Naive B cell (primary cell): ENCODE results near the gene FBXL14. TPM values are rescaled to one million over a fixed set of nuclear protein-coding genes. Genes with fewer than 3 reads are reported as not detected.

ENCODE experiments used
- ATAC-seq, 2 donors: fragments of 150-1000 bp; cut with Tn5 transposase; 2 replicates each; pipeline ENCODE4 v1.10.0; 2021; ENCODE audit warnings: low read depth in 2 of 2, mild to moderate bottlenecking in 2 of 2, moderate library complexity in 2 of 2
- DNase-seq: peaks from one replicate; pipeline ENCODE4 v3.0.0; 2022
- H3K27ac Mint-ChIP-seq, 6 donors: one replicate each; pipeline ENCODE4 v1.8.0; 2020 to 2022; ENCODE audit warnings: mild to moderate bottlenecking in 6 of 6, mixed read lengths in 6 of 6, moderate library complexity in 5 of 6, inconsistent platforms in 2 of 6
- H3K27me3 Mint-ChIP-seq, 3 donors: one replicate each; pipeline ENCODE4 v1.8.0; 2021 to 2022; ENCODE audit warnings: mixed read lengths in 3 of 3, mild to moderate bottlenecking in 1 of 3
- H3K36me3 Mint-ChIP-seq, 2 donors: one replicate each; pipeline ENCODE4 v1.8.0; 2020 to 2022; ENCODE audit warnings: mixed read lengths in 2 of 2, inconsistent platforms in 1 of 2, mild to moderate bottlenecking in 1 of 2
- H3K4me1 Mint-ChIP-seq, 3 donors: one replicate each; pipeline ENCODE4 v1.8.0; 2020 to 2022; ENCODE audit warnings: mixed read lengths in 3 of 3, inconsistent platforms in 1 of 3, mild to moderate bottlenecking in 1 of 3, moderate library complexity in 1 of 3
- H3K4me3 Mint-ChIP-seq, 8 donors: one replicate each; pipeline ENCODE4 v1.8.0; 2020 to 2022; ENCODE audit warnings: mild to moderate bottlenecking in 8 of 8, mixed read lengths in 8 of 8, moderate library complexity in 8 of 8, inconsistent platforms in 2 of 8
- H3K9me3 Mint-ChIP-seq, 7 donors: one replicate each; pipeline ENCODE4 v1.8.0; 2020 to 2022; ENCODE audit warnings: mixed read lengths in 7 of 7, mild to moderate bottlenecking in 5 of 7, inconsistent platforms in 2 of 7, moderate library complexity in 1 of 7
- polyA plus RNA-seq, 6 donors: library from polyadenylated mRNA; unstranded; fragments of 300-500 nt; fragmentation: Illumina TruSeq; gene quantifications; one replicate each; pipeline ENCODE4 v1.2.3, GENCODE V29; 2021; ENCODE audit warnings: low read depth in 6 of 6

FBXL14 gene
- polyA plus RNA-seq, 6 donors from 2014 or later, result 11.2 to 20.6 (median 14.6) TPM

GRCh38 chr12:1517007-1517406 lies 77.4 kb downstream of the FBXL14 start:
- H3K4me1 Mint-ChIP-seq, result no peaks in the 10 kb centered on the region
- H3K9me3 Mint-ChIP-seq, result peaks cover 0 to 6% (median 5%) of the 10 kb centered on the region in 7 donors
- peaks cover 34 to 41% (median 35%) of the 10 kb centered on the region in 3 donors for H3K27me3 Mint-ChIP-seq
- no peaks in the 10 kb centered on the region for H3K36me3 Mint-ChIP-seq
- H3K27ac Mint-ChIP-seq, result peak overlapping the region in 1 of 6 donors; percentile 57
- no peak overlapping the region for H3K4me3 Mint-ChIP-seq
- DNase-seq (no peak), ATAC-seq (no peak)

Other genes starting within 250 kb of the FBXL14 start
- gene WNT5B, start 34.6 kb upstream of the FBXL14 start, polyA plus RNA-seq, result not detected
- gene ADIPOR2, start 96.5 kb upstream of the FBXL14 start, polyA plus RNA-seq, result 1 to 10 TPM; 2.4 to 4.2 (median 3.7) TPM
- not detected for gene LRTM2, start 226.0 kb upstream of the FBXL14 start, polyA plus RNA-seq